ENCODE measurements around the gene SCAF1. TPM values are rescaled to one million over a fixed set of nuclear protein-coding genes. Genes with fewer than 3 reads are reported as not detected.

The SCAF1 gene
- polyA plus RNA-seq, 3 donors = 0.39 to 7.5 (median 0.68) TPM

DNA sequence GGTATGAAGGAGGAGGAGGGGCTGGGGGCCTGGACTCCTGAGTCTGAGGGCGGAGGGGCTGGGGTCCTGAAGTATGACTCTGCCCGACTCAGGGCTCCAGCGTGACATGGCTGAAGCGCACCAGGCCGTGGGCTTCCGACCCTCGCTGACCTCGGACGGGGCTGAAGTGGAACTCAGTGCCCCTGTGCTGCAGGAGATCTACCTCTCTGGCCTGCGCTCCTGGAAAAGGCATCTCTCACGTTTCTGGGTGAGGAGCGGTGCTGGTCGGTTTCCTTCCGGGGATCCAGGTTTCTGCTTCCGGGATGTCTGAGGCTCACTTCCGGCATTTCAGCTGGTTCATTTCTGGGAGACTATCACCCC, 50.1 kb downstream of the SCAF1 start:
- intact Hi-C loops (cut with micrococcal nuclease) = no loop called here
- TF ChIP-seq, protein P1, sequence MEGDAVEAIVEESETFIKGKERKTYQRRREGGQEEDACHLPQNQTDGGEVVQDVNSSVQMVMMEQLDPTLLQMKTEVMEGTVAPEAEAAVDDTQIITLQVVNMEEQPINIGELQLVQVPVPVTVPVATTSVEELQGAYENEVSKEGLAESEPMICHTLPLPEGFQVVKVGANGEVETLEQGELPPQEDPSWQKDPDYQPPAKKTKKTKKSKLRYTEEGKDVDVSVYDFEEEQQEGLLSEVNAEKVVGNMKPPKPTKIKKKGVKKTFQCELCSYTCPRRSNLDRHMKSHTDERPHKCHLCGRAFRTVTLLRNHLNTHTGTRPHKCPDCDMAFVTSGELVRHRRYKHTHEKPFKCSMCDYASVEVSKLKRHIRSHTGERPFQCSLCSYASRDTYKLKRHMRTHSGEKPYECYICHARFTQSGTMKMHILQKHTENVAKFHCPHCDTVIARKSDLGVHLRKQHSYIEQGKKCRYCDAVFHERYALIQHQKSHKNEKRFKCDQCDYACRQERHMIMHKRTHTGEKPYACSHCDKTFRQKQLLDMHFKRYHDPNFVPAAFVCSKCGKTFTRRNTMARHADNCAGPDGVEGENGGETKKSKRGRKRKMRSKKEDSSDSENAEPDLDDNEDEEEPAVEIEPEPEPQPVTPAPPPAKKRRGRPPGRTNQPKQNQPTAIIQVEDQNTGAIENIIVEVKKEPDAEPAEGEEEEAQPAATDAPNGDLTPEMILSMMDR (IDR thresholded peaks at IDR 0.05) = no peak

DNA sequence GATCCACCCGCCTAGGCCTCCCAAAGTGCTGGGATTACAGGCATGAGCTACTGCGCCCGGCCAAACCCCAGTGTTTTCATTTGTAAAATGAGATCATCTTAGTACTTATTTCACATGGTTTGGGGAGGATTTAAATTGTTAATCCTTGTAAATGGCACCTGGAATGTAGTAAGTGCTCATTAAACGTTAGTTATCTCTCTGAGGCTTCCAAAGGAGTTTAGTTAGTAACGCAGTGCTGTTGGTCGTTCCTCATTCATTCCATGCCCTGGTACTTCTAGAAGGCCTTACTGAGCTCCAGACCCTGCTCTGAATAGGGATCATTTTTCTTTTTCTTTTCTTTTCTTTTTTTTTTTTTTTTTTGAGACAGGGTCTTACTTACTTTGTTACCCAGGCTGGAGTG, 54.1 kb downstream of the SCAF1 start:
- Mint-ChIP-seq H3K4me3 (no peak overlapping the region), H3K4me1 (peaks cover 10% of the 10 kb centered on the region), H3K27me3 (ENCODE audit: low read depth in 3 of 3) (peaks cover 29 to 43% (median 32%) of the 10 kb centered on the region in 3 donors), H3K27ac (no peak overlapping the region), H3K9me3 (peaks cover 0 to 9% (median 1%) of the 10 kb centered on the region in 7 donors), H3K36me3 (peaks cover 0 to 2% of the 10 kb centered on the region in 2 donors)
- Histone ChIP-seq H2AFZ (ENCODE audit: insufficient read depth, low read depth, low read length, poor library complexity, severe bottlenecking) (no peak overlapping the region), H3K4me1 (ENCODE audit: control insufficient read depth in 1 of 2, insufficient read depth in 2 of 2, low read length in 2 of 2) (peaks cover 4% of the 10 kb centered on the region in 2 donors), H3K4me2 (replicated peaks; ENCODE audit: extremely low read depth, low read length, poor library complexity, severe bottlenecking) (no peak overlapping the region), H3K4me3 (replicated peaks in 1 of 3; ENCODE audit: low read depth in 2 of 3, low read length in 3 of 3) (no peak overlapping the region), H4K20me1 (ENCODE audit: insufficient read depth, low read length) (no peaks in the 10 kb centered on the region), H3K36me3 (replicated peaks in 1 of 2; ENCODE audit: control insufficient read depth in 1 of 2, insufficient read depth in 2 of 2, low read length in 2 of 2) (no peaks in the 10 kb centered on the region), H3K27me3 (ENCODE audit: control insufficient read depth in 2 of 2, insufficient read depth in 2 of 2, low read length in 2 of 2) (peaks cover 6 to 23% of the 10 kb centered on the region in 2 donors), H3K9me3 (replicated peaks in 1 of 2; ENCODE audit: control insufficient read depth in 1 of 2, insufficient read depth in 1 of 2, low read length in 2 of 2) (peaks cover 0 to 4% of the 10 kb centered on the region in 2 donors), H3K27ac (ENCODE audit: low read depth in 1 of 2, low read length in 2 of 2) (no peak overlapping the region), H3K9ac (ENCODE audit: insufficient read depth, low read length, poor library complexity, severe bottlenecking) (no peak overlapping the region), H3K79me2 (ENCODE audit: insufficient read depth, low read length) (no peaks in the 10 kb centered on the region)
- intact Hi-C loops (cut with micrococcal nuclease) = no loop called here
- TF ChIP-seq, protein P1 (IDR thresholded peaks at IDR 0.05) = no peak
- no peak for DNase-seq
- 100% methylated on average over 1 of the region's 6 CpGs for WGBS (ENCODE audit: insufficient coverage)

More for the DNA sequence above, 50.1 kb downstream of the SCAF1 start:
- Histone ChIP-seq H4K20me1 (ENCODE audit: insufficient read depth, low read length) (peaks cover 5% of the 10 kb centered on the region), H3K79me2 (ENCODE audit: insufficient read depth, low read length) (no peaks in the 10 kb centered on the region), H3K9ac (ENCODE audit: insufficient read depth, low read length, poor library complexity, severe bottlenecking) (no peak overlapping the region), H3K9me3 (replicated peaks in 1 of 2; ENCODE audit: control insufficient read depth in 1 of 2, insufficient read depth in 1 of 2, low read length in 2 of 2) (peaks cover 0 to 11% of the 10 kb centered on the region in 2 donors), H3K36me3 (replicated peaks in 1 of 2; ENCODE audit: control insufficient read depth in 1 of 2, insufficient read depth in 2 of 2, low read length in 2 of 2) (no peaks in the 10 kb centered on the region), H3K4me3 (replicated peaks in 1 of 3; ENCODE audit: low read depth in 2 of 3, low read length in 3 of 3) (no peak overlapping the region), H3K27ac (ENCODE audit: low read depth in 1 of 2, low read length in 2 of 2) (no peak overlapping the region), H2AFZ (ENCODE audit: insufficient read depth, low read depth, low read length, poor library complexity, severe bottlenecking) (no peak overlapping the region), H3K4me1 (ENCODE audit: control insufficient read depth in 1 of 2, insufficient read depth in 2 of 2, low read length in 2 of 2) (peaks cover 29 to 33% of the 10 kb centered on the region in 2 donors), H3K27me3 (ENCODE audit: control insufficient read depth in 2 of 2, insufficient read depth in 2 of 2, low read length in 2 of 2) (peaks cover 17 to 42% of the 10 kb centered on the region in 2 donors), H3K4me2 (replicated peaks; ENCODE audit: extremely low read depth, low read length, poor library complexity, severe bottlenecking) (no peak overlapping the region)
- Mint-ChIP-seq H3K4me3 (peak overlapping the region in 1 of 2 donors; percentile 68), H3K27me3 (ENCODE audit: low read depth in 3 of 3) (peaks cover 53 to 55% (median 54%) of the 10 kb centered on the region in 3 donors), H3K4me1 (peaks cover 34% of the 10 kb centered on the region), H3K36me3 (peaks cover 26% of the 10 kb centered on the region in 2 donors), H3K9me3 (peaks cover 0 to 19% (median 8%) of the 10 kb centered on the region in 7 donors), H3K27ac (no peak overlapping the region)
- WGBS (ENCODE audit: insufficient coverage) = 91% methylated on average over 16 of the region's 16 CpGs
- no peak for DNase-seq

Measured in CD14-positive monocyte (primary cell).